Psoas muscle (tissue), 8 donors: ENCODE measurements around the gene NEU1. TPM values are rescaled to one million over a fixed set of nuclear protein-coding genes. Genes with fewer than 3 reads are reported as not detected.

Source experiments
- ATAC-seq, 4 donors: fragments of 200-7000 bp; cut with Tn5 transposase; one replicate each; pipeline ENCODE4 v1.9.1; 2020; ENCODE audit warnings: moderate library complexity in 3 of 4, mild to moderate bottlenecking in 2 of 4
- DNase-seq, 2 donors: peaks; one replicate each; pipeline ENCODE4 v3.0.0-alpha.2; 2020
- H3K27ac ChIP-seq: fragments of 200-600 bp; one replicate; pipeline ENCODE4 v1.8.0; 2022
- H3K27me3 ChIP-seq, 3 donors: fragments of 200-600 bp in 1 of 3; one replicate each; pipeline versions ENCODE4 v1.6.1 to v1.8.0; 2013 to 2022; ENCODE audit warnings: low read length in 2 of 3, mild to moderate bottlenecking in 2 of 3, moderate library complexity in 1 of 3; ENCODE audit not compliant: insufficient read depth in 3 of 3
- H3K36me3 ChIP-seq, 2 donors: fragments of 200-600 bp in 1 of 2; one replicate each; pipeline versions ENCODE4 v1.6.1 to v1.8.0; 2013 to 2022; ENCODE audit warnings: low read depth in 1 of 2, mild to moderate bottlenecking in 1 of 2, moderate library complexity in 1 of 2; ENCODE audit not compliant: insufficient read depth in 1 of 2
- H3K4me1 ChIP-seq: fragments of 200-600 bp; one replicate; pipeline ENCODE4 v1.8.0; 2022
- H3K4me3 ChIP-seq: fragments of 200-600 bp; one replicate; pipeline ENCODE4 v1.8.0; 2022; ENCODE audit warnings: mild to moderate bottlenecking
- H3K9me3 ChIP-seq: fragments of 200-600 bp; one replicate; pipeline ENCODE4 v1.8.0; 2022
- WGBS, 3 donors: extraction: QIAGEN DNeasy Blood & Tissue Kit; methylation state at CpG; one replicate each; pipeline versions ENCODE4 v1.1.6 to v1.1.7; 2013; 5-methylcytosine and 5-hydroxymethylcytosine counted together
- intact Hi-C, 2 donors: fragments of 100-400 bp; cut with DNase I; formaldehyde crosslinking; loops; one replicate each; pipeline versions ENCODE4 v1.11.0 to v1.14.2; 2022
- polyA plus RNA-seq, 3 donors: library from polyadenylated mRNA; stranded (reverse); fragments of 200-250 nt; gene quantifications; one replicate each; pipeline ENCODE4 v1.2.3, GENCODE V29; 2013
- total RNA-seq, 4 donors: library from RNA; stranded (reverse); fragmentation: NEBNext Ultra II Directional in 2 of 4; extraction: Animal tissue kit (Norgen Biotek cat#: 25700) in 2 of 4; gene quantifications; one replicate each; pipeline versions ENCODE4 v1.2.1 to v1.2.4, GENCODE V29; 2021 to 2023
- TF ChIP-seq, protein P1 (sequence below): fragments of 200-600 bp; IDR thresholded peaks from one replicate; pipeline ENCODE4 v1.8.0; 2022; ENCODE audit warnings: antibody characterized with exemption
- donor health status: healthy with polysubstance abuse.
- donor health status: DM: no; HTN: no; CAD: no; lungs with moderate emphysema.
- donor health status: Bipolar disorder and iron deficiency.
- donor health status: healthy.
- donor health status: DM: yes; HTN: yes; CAD: no.
- donor health status: DM: no; HTN: no; CAD: no.
- donor health status: DM: no; HTN: no; CAD: no.
- donor health status: DM: yes; HTN: yes; CAD: no.

NEU1 gene
- total and polyA plus RNA-seq, 7 donors: 14.2 to 39.8 (median 20.6) TPM

DNA sequence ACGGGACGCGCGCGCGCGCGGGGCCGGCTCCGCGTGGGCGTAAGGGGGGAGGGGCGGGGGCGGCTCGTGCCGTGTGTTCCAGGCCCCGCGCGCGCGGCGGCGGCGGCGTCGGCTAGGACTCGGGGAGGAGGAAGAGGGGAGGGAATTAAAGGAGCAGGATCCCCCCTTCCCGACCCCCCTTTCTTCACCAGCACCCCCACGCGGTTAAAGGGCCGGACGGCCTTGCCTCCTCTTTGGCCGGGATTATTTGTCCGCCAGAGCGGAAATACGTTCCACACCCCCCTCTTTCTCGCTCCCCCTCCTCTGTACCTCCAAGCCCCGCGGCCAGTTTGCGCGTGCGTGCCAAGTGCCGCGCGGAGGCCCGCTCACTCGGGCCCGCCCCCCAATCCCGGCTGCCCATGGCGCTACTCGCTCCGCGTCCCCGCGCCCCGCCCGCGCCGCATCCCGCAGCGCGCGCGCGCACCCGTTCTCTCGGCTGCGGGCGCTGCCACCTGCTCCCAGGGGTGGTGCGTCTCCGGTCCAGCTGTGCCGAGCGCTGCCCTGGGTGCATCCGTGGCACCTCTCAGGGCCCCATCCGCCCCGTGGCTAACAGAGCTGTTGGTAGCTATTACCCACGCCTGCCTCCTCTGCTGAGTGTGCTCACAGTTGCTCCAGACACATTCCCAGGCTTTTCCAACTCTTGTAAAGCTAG lies 39.5 kb upstream of the NEU1 start, which contains the start of gene ZBTB12:
Gene ZBTB12, minus strand, starts transcription at position 134 of the 691 bp plus-strand sequence. CDS start 781 bp downstream, outside the sequence.
- WGBS, 3 donors: 0 to 1% (median 0%) methylated on average over 36 to 76 of the region's 77 CpGs
- DNase-seq: peak; percentile 91 to 93

DNA sequence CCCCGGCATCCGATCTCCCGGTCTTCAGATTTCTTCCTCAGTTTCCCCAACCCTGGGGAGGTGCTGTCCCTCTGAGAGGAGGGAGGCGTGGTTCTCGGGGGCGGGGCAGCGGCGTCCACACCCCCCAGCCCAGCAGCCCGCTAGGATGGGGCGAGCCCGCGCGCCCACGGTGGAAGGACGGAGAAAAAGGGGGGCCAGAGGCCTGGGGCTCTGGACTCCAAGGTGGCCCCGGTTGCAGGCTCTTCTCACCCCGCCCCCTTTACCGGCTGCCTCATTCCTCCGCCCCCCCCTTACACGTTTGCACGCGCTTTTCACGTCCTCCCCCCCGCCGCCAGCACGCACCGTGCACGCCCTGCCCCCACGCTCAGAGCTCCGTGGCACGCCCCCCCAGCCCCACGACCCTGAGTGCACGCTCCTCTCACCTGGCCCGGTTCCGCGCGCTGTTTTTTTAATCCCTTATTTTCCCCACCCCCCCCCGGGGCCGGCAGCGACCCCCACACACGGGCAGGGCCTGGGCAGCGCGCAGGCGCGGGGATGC lies 38.9 kb upstream of the NEU1 start:
- H3K4me1 ChIP-seq: peaks cover 19% of the 10 kb centered on the region
- H3K27ac ChIP-seq: peak overlapping the region; percentile 75
- 0 to 1% (median 1%) methylated on average over 24 to 45 of the region's 45 CpGs for WGBS, 3 donors
- H3K9me3 ChIP-seq: no peaks in the 10 kb centered on the region
- TF ChIP-seq, protein P1, sequence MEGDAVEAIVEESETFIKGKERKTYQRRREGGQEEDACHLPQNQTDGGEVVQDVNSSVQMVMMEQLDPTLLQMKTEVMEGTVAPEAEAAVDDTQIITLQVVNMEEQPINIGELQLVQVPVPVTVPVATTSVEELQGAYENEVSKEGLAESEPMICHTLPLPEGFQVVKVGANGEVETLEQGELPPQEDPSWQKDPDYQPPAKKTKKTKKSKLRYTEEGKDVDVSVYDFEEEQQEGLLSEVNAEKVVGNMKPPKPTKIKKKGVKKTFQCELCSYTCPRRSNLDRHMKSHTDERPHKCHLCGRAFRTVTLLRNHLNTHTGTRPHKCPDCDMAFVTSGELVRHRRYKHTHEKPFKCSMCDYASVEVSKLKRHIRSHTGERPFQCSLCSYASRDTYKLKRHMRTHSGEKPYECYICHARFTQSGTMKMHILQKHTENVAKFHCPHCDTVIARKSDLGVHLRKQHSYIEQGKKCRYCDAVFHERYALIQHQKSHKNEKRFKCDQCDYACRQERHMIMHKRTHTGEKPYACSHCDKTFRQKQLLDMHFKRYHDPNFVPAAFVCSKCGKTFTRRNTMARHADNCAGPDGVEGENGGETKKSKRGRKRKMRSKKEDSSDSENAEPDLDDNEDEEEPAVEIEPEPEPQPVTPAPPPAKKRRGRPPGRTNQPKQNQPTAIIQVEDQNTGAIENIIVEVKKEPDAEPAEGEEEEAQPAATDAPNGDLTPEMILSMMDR: no peak
- no peaks in the 10 kb centered on the region for H3K27me3 ChIP-seq
- DNase-seq (peak; percentile 70 to 82), ATAC-seq (peak; percentile 24 to 36 (median 28))
- H3K36me3 ChIP-seq: no peaks in the 10 kb centered on the region
- peak overlapping the region; percentile 75 for H3K4me3 ChIP-seq
- intact Hi-C loops: loop anchor here in 1 of 2 donors (5.0 kb wide), 1 partner anchor 51 kb away; no protein-coding TSS in a partner anchor

More for the DNA sequence above, 39.5 kb upstream of the NEU1 start, which contains the start of gene ZBTB12:
- H3K4me1 ChIP-seq: peaks cover 19% of the 10 kb centered on the region
- peak within 1 kb of the TSS; percentile 75 for H3K4me3 ChIP-seq
- TF ChIP-seq, protein P1: no peak
- intact Hi-C loops: loop anchor here (2.0 to 5.0 kb wide), 2 partner anchors 50 to 51 kb away; no protein-coding TSS in a partner anchor
- peak within 1 kb of the TSS; percentile 75 for H3K27ac ChIP-seq
- H3K27me3 ChIP-seq: no peaks in the 10 kb centered on the region
- ATAC-seq: peak; percentile 75 to 81 (median 78)
- H3K9me3 ChIP-seq: no peaks in the 10 kb centered on the region
- no peaks in the 10 kb centered on the region for H3K36me3 ChIP-seq

DNA sequence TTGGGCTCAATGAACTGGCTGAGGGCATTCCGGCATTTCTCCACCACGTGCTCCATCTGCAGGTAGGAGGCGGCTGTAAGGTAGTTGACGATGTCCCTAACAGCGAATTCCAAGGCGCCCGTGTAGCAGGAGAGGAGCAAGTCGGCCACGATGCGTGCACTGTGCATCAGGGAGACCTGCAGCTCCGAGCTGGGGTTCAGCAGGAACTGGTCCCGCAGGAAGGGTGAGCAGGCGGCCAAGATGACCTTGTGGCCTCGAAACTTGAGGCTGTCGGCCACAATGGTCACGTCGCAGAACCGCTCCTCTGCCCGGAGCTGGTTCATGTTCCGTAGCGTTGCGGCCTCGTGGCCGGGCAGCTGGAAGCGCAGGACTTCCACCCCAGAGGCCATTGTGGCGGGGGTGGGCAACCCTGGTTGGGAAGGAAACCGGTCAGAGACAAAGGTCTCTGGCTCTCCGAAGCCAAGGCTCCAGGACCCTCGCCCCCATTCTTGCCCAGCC lies 38.3 kb upstream of the NEU1 start:
- peaks cover 19% of the 10 kb centered on the region for H3K4me1 ChIP-seq
- H3K9me3 ChIP-seq: no peaks in the 10 kb centered on the region
- peak overlapping the region; percentile 75 for H3K4me3 ChIP-seq
- peak in 2 of 4 donors; percentile 6 to 7 for ATAC-seq
- H3K27ac ChIP-seq: peak overlapping the region; percentile 75
- no peak for DNase-seq
- TF ChIP-seq, protein P1: no peak
- no peaks in the 10 kb centered on the region for H3K27me3 ChIP-seq
- intact Hi-C loops: loop anchor here in 1 of 2 donors (5.0 kb wide), 1 partner anchor 51 kb away; no protein-coding TSS in a partner anchor
- 8 to 26% (median 15%) methylated on average over 28 to 29 of the region's 29 CpGs for WGBS, 3 donors
- peaks cover 0 to 1% of the 10 kb centered on the region in 2 donors for H3K36me3 ChIP-seq

DNA sequence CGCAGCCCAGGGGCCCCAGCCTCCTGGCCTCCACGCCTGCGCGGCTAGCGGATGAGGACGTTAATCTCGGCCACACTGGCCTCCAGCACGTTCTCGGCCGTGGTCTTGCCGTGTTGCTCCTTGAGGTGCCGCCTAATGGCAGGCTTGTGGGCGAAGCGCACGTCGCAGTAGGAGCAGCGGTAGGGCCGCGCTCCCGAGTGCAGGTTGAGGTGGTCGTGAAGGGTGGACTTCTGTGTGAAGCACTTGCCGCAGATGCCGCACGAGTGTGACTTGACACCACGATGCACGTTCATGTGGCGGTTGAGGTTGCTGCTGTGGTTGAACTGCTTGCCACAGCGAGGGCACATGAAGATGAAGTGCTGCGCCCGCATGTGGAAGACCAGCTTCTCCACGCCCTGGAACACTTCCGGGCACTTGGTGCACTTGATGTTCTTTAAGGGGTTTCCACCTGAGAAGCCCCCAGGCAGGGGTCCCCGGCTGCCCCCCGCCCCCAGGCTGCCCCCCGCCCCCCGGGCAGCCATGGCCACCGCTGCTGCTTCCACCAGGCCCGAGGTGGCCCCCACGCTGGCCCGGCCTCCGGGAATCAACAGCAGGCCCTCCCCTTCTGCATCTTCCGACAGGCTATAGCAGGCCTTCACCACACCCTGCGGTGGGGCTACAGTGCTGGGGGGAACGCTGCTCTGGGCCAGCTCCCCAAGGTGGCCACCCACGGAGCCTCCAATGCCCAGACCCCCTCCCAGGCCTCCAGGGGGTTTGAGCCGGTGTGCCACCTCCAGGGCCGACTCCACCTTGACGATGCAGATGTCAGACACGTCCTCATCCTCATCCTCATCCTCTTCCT lies 37.5 kb upstream of the NEU1 start:
- TF ChIP-seq, protein P1: no peak
- no peak for ATAC-seq
- H3K9me3 ChIP-seq: no peaks in the 10 kb centered on the region
- DNase-seq: no peak
- H3K27me3 ChIP-seq: no peaks in the 10 kb centered on the region
- H3K36me3 ChIP-seq: peaks cover 0 to 10% of the 10 kb centered on the region in 2 donors
- peaks cover 19% of the 10 kb centered on the region for H3K4me1 ChIP-seq
- 76 to 81% (median 79%) methylated on average over 42 to 49 of the region's 49 CpGs for WGBS, 3 donors
- intact Hi-C loops: loop anchor here (5.0 to 10.0 kb wide), 2 partner anchors 52 to 355 kb away; partner anchors contain the start of genes ATP6V1G2 (in 1 of the 2), DDX39B (in 1 of the 2) and NFKBIL1 (in 1 of the 2)
- H3K4me3 ChIP-seq: no peak overlapping the region
- no peak overlapping the region for H3K27ac ChIP-seq
